ENCODE results near the gene BTN3A1.

DNA sequence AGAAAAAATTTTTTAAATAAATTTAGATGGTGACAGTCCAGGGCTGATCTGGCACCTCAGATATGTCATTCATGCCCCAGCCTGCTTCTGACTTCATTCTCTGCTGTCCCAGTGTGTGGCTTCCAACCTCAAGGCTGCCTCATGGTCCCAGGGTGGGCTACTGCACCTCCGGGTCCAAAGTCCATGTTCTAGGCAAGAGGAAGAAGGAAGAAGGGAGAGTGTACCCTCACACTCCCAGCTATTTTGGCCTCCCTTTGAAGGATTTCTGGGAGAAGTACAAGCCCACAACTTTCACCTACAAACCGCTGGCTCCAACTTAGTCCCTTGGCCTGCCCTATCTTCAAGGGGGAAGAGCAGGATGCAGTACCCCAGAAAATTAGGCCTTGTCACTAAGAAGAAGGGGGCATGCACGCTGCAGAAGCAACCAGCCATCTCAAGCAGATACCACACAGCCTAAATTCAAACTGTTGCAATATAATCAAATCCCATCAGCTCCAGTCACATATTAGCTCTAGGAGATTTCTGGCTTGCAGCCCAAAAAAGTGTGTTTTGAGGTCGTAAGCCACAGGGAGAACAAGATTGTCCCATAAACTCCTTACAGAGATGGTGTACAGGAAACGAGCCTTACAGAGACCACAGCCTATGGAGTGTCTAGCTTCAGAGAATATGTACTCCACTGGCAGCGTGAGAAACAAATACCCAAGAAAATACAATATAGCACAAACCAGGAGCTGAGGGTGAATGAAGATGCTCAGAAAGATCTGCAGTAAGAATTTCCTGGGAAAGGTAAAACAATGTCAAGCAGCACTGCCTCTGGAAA, 38.0 kb upstream of the BTN3A1 start:
- no peak for TF ChIP-seq CSDC2 (CRISPR knock-in tag; IDR thresholded peaks at IDR 0.05)
- no peak for TF ChIP-seq ARNTL (CRISPR knock-in tag; IDR thresholded peaks at IDR 0.05; ENCODE audit: borderline replicate concordance, low read depth)
- no peak for TF ChIP-seq ZFP30 (CRISPR knock-in tag; IDR thresholded peaks at IDR 0.05)
- TF ChIP-seq ISL1 (CRISPR knock-in tag; IDR thresholded peaks at IDR 0.05) = no peak
- TF ChIP-seq, protein P1, sequence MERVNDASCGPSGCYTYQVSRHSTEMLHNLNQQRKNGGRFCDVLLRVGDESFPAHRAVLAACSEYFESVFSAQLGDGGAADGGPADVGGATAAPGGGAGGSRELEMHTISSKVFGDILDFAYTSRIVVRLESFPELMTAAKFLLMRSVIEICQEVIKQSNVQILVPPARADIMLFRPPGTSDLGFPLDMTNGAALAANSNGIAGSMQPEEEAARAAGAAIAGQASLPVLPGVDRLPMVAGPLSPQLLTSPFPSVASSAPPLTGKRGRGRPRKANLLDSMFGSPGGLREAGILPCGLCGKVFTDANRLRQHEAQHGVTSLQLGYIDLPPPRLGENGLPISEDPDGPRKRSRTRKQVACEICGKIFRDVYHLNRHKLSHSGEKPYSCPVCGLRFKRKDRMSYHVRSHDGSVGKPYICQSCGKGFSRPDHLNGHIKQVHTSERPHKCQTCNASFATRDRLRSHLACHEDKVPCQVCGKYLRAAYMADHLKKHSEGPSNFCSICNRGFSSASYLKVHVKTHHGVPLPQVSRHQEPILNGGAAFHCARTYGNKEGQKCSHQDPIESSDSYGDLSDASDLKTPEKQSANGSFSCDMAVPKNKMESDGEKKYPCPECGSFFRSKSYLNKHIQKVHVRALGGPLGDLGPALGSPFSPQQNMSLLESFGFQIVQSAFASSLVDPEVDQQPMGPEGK (CRISPR knock-in tag; IDR thresholded peaks at IDR 0.05; ENCODE audit: borderline replicate concordance) = no peak
- no peak for TF ChIP-seq ZC3H10 (CRISPR knock-in tag; IDR thresholded peaks at IDR 0.05)
- TF ChIP-seq, protein P2, sequence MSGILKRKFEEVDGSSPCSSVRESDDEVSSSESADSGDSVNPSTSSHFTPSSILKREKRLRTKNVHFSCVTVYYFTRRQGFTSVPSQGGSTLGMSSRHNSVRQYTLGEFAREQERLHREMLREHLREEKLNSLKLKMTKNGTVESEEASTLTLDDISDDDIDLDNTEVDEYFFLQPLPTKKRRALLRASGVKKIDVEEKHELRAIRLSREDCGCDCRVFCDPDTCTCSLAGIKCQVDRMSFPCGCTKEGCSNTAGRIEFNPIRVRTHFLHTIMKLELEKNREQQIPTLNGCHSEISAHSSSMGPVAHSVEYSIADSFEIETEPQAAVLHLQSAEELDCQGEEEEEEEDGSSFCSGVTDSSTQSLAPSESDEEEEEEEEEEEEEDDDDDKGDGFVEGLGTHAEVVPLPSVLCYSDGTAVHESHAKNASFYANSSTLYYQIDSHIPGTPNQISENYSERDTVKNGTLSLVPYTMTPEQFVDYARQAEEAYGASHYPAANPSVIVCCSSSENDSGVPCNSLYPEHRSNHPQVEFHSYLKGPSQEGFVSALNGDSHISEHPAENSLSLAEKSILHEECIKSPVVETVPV (CRISPR knock-in tag; IDR thresholded peaks at IDR 0.05) = no peak
- no peak for TF ChIP-seq ESRRG (CRISPR knock-in tag; IDR thresholded peaks at IDR 0.05)
- TF ChIP-seq PPARA (CRISPR knock-in tag; IDR thresholded peaks at IDR 0.05; ENCODE audit: borderline replicate concordance) = no peak
- no peak for TF ChIP-seq ZNF70 (CRISPR knock-in tag; IDR thresholded peaks at IDR 0.05)
- no peak for TF ChIP-seq BACH2 (CRISPR knock-in tag; IDR thresholded peaks at IDR 0.05; ENCODE audit: borderline replicate concordance)
